Pancreas (tissue), 10 donors: ENCODE results near the gene SETD2. TPM values are rescaled to one million over a fixed set of nuclear protein-coding genes. Genes with fewer than 3 reads are reported as not detected.

ENCODE experiments used
- ATAC-seq, 4 donors: fragments of 200-7000 bp; cut with Tn5 transposase; one replicate each; pipeline versions ENCODE4 v1.8.0 to v1.9.1; 2020; ENCODE audit warnings: mild to moderate bottlenecking in 4 of 4, moderate library complexity in 4 of 4
- DNase-seq, 6 donors: peaks; one replicate each; pipeline ENCODE4 v3.0.0-alpha.2; 2020
- FAIRE-seq: peaks from 2 replicates; lab custom pipeline; 2012; peaks lifted over from hg19 to GRCh38; lab: Jason Lieb, UNC
- H3K27ac ChIP-seq, 4 donors: fragments of 200-600 bp; sonication (generic); 1 replicate in 3 of 4; 2 replicates in 1 of 4; pipeline versions ENCODE4 v1.5.0 to v1.8.0; 2020
- H3K27me3 ChIP-seq, 4 donors: fragments of 200-600 bp; one replicate each; pipeline ENCODE4 v1.8.0; 2021
- H3K36me3 ChIP-seq, 3 donors: fragments of 200-600 bp; sonication (generic) in 1 of 3; one replicate each; pipeline versions ENCODE4 v1.5.0 to v1.8.0; 2020 to 2021
- H3K4me1 ChIP-seq, 3 donors: fragments of 200-600 bp; one replicate each; pipeline ENCODE4 v1.8.0; 2021
- H3K4me3 ChIP-seq, 4 donors: fragments of 200-600 bp; sonication (generic) in 2 of 4; one replicate each; pipeline versions ENCODE4 v1.5.0 to v1.8.0; 2020 to 2021
- H3K9me3 ChIP-seq, 4 donors: fragments of 200-600 bp; one replicate each; pipeline ENCODE4 v1.8.0; 2021
- CTCF ChIP-seq, 4 donors: fragments of 200-600 bp; sonication (generic) in 3 of 4; IDR thresholded peaks; one replicate each; pipeline versions ENCODE4 v1.5.0 to v1.8.0; 2021; ENCODE audit warnings: antibody characterized with exemption in 4 of 4
- WGBS, 2 donors: extraction: QIAGEN DNeasy Blood & Tissue Kit; methylation state at CpG; one replicate each; pipeline ENCODE4 v1.1.7; 2013; 5-methylcytosine and 5-hydroxymethylcytosine counted together
- intact Hi-C, 3 donors: fragments of 100-400 bp; cut with DNase I; formaldehyde crosslinking; loops; one replicate each; pipeline versions ENCODE4 v1.11.1 to v1.14.2; 2022
- polyA plus RNA-seq, 2 donors: library from polyadenylated mRNA; stranded (reverse); fragments of 200-250 nt; gene quantifications; one replicate each; pipeline ENCODE4 v1.2.3, GENCODE V29; 2013
- total RNA-seq, 6 donors: library from RNA; stranded (reverse); fragmentation: NEBNext Ultra II Directional in 4 of 6; extraction: Animal tissue kit (Norgen Biotek cat#: 25700) in 4 of 6; gene quantifications; one replicate each; pipeline versions ENCODE4 v1.2.1 to v1.2.4, GENCODE V29; 2021 to 2023
- donor health status: healthy with polysubstance abuse.
- donor health status: DM: no; HTN: no; CAD: no; lungs with moderate emphysema.
- donor health status: DM: no; HTN: no; CAD: no.
- donor health status: control.
- donor health status: control.
- donor health status: Bipolar disorder and iron deficiency.
- donor health status: DM: yes; HTN: yes; CAD: no.
- donor health status: DM: no; HTN: no; CAD: no.
- donor health status: DM: no; HTN: no; CAD: no.
- donor health status: DM: yes; HTN: yes; CAD: no.

The SETD2 gene
- total and polyA plus RNA-seq, 8 donors: 9.6 to 35.3 (median 21.6) TPM

- Histone ChIP-seq H3K9me3 (no peaks in the 10 kb centered on the region), H3K27ac (peak overlapping the region; percentile 73 to 92 (median 79)), H3K36me3 (no peaks in the 10 kb centered on the region), H3K4me1 (peaks cover 4 to 24% (median 4%) of the 10 kb centered on the region in 3 donors), H3K4me3 (peak overlapping the region; percentile 51 to 65 (median 59)), H3K27me3 (no peaks in the 10 kb centered on the region)
- no peak for FAIRE-seq
- intact Hi-C loops: loop anchor here in 1 of 3 donors (5.0 to 10.0 kb wide), 2 partner anchors 38 to 275 kb away; partner anchors contain the start of gene TMIE
- ATAC-seq: no peak
- peak; percentile 53 to 84 (median 66) for DNase-seq
- no peak for TF ChIP-seq CTCF (IDR thresholded peaks at IDR 0.05)
- 1 to 4% methylated on average over 30 to 38 of the region's 40 CpGs for WGBS, 2 donors
These were observed 183.9 kb downstream of the SETD2 start for GRCh38 chr3:46979958-46980497.

GRCh38 chr3:46978985-46979944 is 184.6 kb downstream of the SETD2 start, which contains the start of gene NBEAL2:
Gene NBEAL2, plus strand, starts transcription at chr3:46979666. Its CDS starts 196 bp downstream, at chr3:46979862.
- FAIRE-seq (no peak), DNase-seq (peak; percentile 96 to 99 (median 98)), ATAC-seq (peak; percentile 76 to 84 (median 82))
- Histone ChIP-seq H3K36me3 (no peaks in the 10 kb centered on the region), H3K27ac (peak within 1 kb of the TSS; percentile 73 to 92 (median 79)), H3K4me3 (peak within 1 kb of the TSS; percentile 51 to 65 (median 59)), H3K27me3 (no peaks in the 10 kb centered on the region), H3K9me3 (no peaks in the 10 kb centered on the region), H3K4me1 (peaks cover 4 to 30% (median 11%) of the 10 kb centered on the region in 3 donors)
- intact Hi-C loops: no loop called here
- 1% methylated on average over 47 to 73 of the region's 73 CpGs for WGBS, 2 donors
- no peak for TF ChIP-seq CTCF (IDR thresholded peaks at IDR 0.05)

GRCh38 chr3:46978381-46978780 is 185.5 kb downstream of the SETD2 start:
- ATAC-seq: no peak
- intact Hi-C loops: no loop called here
- peak in 3 of 6 donors; percentile 48 to 60 (median 53) for DNase-seq
- Histone ChIP-seq H3K4me3 (peak overlapping the region in 3 of 4 donors; percentile 55 to 65 (median 63)), H3K36me3 (no peaks in the 10 kb centered on the region), H3K4me1 (peaks cover 4 to 37% (median 14%) of the 10 kb centered on the region in 3 donors), H3K27ac (peak overlapping the region in 3 of 4 donors; percentile 73 to 92 (median 85)), H3K9me3 (no peaks in the 10 kb centered on the region), H3K27me3 (no peaks in the 10 kb centered on the region)
- 79 to 88% methylated on average over 9 of the region's 9 CpGs for WGBS, 2 donors
- FAIRE-seq: no peak
- no peak for TF ChIP-seq CTCF (IDR thresholded peaks at IDR 0.05)

GRCh38 chr3:46977811-46978195 is 186.1 kb downstream of the SETD2 start:
- no peaks in the 10 kb centered on the region for H3K36me3 ChIP-seq
- no peaks in the 10 kb centered on the region for H3K9me3 ChIP-seq
- H3K4me1 ChIP-seq: peaks cover 4 to 37% (median 14%) of the 10 kb centered on the region in 3 donors
- ATAC-seq: no peak
- intact Hi-C loops: no loop called here
- no peak overlapping the region for H3K4me3 ChIP-seq
- no peak for FAIRE-seq
- no peak for TF ChIP-seq CTCF (IDR thresholded peaks at IDR 0.05)
- peak in 2 of 6 donors; percentile 32 to 35 for DNase-seq
- WGBS, 2 donors: 92 to 95% methylated on average over 5 of the region's 5 CpGs
- no peaks in the 10 kb centered on the region for H3K27me3 ChIP-seq
- H3K27ac ChIP-seq: no peak overlapping the region
